C4-2B (cell line): ENCODE measurements around the gene LRRC4C.
"Not testable (repeated sequence)": the region's sequence is repeated elsewhere in the genome, so short reads cannot be mapped to it uniquely, and the experiment has no call there.

ENCODE experiments used
- H3K27ac ChIP-seq: fragments of 450-650 bp; 2 replicates; pipeline ENCODE4 v1.5.1; 2017
- ZFX ChIP-seq: fragments of 450-650 bp; IDR thresholded peaks from 2 replicates; pipeline ENCODE4 v1.6.1; 2017
- TF ChIP-seq, protein P1 (sequence below): fragments of 450-650 bp; conservative IDR thresholded peaks from 2 replicates; pipeline ENCODE4 v1.5.1; 2017; ENCODE audit warnings: mild to moderate bottlenecking

Gene LRRC4C

DNA sequence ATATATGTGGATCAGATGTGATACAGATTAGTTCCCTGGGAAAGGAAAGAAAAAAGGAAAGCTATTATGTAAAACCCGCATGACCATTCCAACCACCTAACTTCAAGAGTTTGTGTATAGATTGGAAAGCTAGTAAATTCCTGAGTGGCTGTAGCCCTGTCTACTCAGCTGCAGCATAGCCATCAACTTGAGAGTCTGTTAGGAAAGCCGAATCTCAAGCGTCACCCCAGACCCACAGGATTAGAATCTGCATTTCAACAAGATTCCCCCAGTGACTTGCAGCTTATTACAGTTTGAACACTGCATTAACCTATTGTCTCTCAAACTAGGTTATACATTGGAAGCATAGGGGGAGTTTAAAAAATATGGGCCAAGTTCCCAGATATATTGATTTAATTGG lies 921.7 kb downstream of the LRRC4C start:
- no peak overlapping the region for H3K27ac ChIP-seq
- TF ChIP-seq ZFX, result no peak
- TF ChIP-seq, protein P1, sequence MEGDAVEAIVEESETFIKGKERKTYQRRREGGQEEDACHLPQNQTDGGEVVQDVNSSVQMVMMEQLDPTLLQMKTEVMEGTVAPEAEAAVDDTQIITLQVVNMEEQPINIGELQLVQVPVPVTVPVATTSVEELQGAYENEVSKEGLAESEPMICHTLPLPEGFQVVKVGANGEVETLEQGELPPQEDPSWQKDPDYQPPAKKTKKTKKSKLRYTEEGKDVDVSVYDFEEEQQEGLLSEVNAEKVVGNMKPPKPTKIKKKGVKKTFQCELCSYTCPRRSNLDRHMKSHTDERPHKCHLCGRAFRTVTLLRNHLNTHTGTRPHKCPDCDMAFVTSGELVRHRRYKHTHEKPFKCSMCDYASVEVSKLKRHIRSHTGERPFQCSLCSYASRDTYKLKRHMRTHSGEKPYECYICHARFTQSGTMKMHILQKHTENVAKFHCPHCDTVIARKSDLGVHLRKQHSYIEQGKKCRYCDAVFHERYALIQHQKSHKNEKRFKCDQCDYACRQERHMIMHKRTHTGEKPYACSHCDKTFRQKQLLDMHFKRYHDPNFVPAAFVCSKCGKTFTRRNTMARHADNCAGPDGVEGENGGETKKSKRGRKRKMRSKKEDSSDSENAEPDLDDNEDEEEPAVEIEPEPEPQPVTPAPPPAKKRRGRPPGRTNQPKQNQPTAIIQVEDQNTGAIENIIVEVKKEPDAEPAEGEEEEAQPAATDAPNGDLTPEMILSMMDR, result no peak

DNA sequence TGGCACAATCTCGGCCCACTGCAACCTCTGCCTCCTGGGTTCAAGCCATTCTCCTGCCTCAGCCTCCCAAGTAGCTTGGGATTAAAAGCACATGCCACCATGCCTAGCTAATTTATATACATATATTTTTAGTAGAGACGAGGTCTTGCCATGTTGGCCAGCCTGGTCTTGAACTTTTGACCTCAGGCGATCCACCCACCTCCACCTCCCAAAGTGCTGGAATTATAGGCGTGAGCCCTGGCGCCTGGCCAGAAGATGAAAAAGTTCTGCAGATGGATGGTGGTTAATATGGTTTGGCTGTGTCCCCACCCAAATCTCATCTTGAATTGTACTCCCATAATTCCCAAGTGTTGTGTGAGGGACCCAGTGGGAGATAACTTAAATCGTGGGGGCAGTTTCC lies 937.4 kb downstream of the LRRC4C start:
- H3K27ac ChIP-seq, result not testable (repeated sequence)

DNA sequence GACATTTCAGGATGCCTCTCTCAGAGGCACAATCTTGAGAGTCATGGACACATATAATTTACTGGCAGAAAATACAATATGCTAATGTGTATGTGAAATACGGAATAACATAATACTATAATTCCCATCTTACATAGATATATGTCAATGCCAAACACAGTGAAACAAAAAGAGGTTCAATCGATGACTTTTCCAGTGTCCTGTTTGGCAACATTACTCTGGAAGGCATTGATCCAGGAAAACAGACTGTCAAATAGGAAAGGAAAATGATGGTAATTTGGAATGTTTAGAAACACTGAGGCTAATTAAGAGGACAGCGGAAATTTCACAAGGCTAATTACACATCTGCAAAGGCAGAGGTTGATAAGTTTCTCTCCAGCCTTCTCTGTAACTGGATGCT lies 942.3 kb downstream of the LRRC4C start:
- TF ChIP-seq, protein P1, result no peak
- no peak for TF ChIP-seq ZFX
- H3K27ac ChIP-seq, result no peak overlapping the region

DNA sequence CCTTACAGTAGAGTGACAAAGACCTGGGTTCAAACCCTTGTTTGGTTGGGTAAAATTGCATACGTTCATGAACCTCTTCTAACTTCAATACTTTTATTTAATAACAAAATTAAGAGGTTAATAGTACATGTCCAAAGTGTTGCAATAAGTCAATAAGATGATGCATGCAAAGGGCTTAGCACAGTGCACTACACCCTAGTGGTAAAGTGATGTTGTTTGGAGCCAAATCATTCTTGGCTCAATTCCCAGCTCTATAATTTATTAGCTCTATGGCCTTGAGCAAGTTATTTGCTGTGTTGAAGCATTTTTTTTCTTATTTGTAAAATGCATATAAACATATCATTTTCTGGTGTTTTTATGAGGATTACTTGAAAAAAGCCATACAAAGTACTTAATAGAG lies 945.3 kb downstream of the LRRC4C start:
- no peak overlapping the region for H3K27ac ChIP-seq
- TF ChIP-seq, protein P1, result peak; percentile 41
- TF ChIP-seq ZFX, result no peak

DNA sequence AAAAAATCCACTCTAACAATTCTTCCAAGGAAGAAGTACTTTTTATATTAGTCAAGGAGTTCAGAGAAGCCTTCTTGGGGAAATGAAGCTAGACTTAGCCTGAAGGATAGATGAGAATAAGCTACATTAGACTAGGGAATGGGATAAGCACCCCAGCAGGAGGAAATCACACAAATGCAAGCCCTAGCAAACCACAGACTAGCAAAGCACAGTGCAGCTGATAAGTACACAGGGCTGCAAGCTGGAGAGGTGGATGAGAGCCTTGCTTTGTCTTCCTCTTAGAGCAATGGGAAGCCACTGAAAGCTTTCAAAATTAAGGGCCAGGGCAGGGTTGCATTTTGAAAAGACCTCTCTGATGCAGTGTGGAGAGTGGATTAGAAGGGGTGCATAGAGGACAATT lies 946.2 kb downstream of the LRRC4C start:
- no peak overlapping the region for H3K27ac ChIP-seq
- TF ChIP-seq, protein P1, result no peak

DNA sequence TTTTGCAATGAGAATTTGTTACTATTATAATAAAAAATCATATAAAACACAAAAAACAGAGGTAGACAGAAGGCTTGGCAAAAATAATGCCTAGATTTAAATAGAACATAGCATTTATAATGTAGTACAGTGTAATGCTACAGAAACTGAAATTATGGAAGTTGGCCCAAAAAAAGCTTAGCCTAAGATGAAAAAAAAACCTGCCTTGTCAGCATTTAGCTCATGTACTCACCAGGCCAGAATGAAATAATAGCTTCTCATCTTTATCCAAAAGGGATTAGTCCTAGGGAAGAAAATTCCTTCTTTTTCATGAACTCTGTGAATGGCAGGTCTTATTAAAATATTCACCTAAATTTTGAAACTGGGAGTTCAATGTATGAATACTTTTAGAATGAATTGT lies 951.1 kb downstream of the LRRC4C start:
- TF ChIP-seq, protein P1, result no peak
- no peak for TF ChIP-seq ZFX

DNA sequence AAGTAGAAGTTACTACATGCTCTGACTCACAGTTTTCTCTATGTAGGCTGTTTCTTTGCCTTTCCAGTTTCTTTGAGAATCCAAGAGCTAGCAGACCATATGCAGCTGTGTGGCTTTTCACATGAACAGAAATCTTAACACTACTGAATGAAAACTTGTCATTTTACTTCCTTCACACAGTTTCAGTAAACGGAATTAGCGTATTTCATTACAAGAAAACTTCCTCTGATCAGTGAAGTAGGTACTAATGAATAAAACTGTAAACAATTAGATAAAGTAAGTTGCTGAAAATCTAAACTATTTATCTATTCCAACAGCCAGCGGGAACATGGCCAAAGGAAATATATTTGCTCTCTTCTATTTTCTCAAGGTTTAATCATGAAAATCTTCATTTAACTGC lies 953.2 kb downstream of the LRRC4C start:
- H3K27ac ChIP-seq, result no peak overlapping the region
- no peak for TF ChIP-seq ZFX
- TF ChIP-seq, protein P1, result no peak

More for the DNA sequence above, 951.1 kb downstream of the LRRC4C start:
- no peak overlapping the region for H3K27ac ChIP-seq

DNA sequence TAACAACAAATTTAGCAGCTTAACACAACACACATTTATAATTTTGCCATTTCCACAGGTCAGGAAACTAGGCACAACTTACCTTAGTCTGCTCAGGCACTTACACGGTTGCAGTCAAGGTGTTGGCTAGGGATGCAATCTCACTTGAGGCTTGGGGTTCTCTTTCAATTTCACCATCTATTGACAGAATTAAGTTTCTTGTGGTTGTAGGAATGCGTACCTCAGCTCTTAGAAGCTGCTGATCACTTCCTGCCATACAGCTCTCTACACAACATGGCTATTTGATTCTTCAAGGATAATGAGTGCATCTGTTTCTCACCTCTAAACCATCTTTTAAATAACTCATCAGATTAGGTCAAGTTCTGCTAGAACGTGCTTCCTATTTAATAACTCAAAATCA lies 968.1 kb downstream of the LRRC4C start:
- H3K27ac ChIP-seq, result no peak overlapping the region
- TF ChIP-seq ZFX, result no peak
- TF ChIP-seq, protein P1, result no peak
